GM18502 (cell line): ENCODE data around the gene RNPEPL1.
"Not testable (repeated sequence)": the region's sequence is repeated elsewhere in the genome, so short reads cannot be mapped to it uniquely, and the experiment has no call there.

Experiments used
- ATAC-seq: cut with Tn5 transposase; IDR thresholded peaks from one replicate; pipeline ENCODE4 v1.9.1; 2021; ENCODE audit warnings: mild to moderate bottlenecking; ENCODE audit not compliant: unreplicated experiment, poor library complexity

The RNPEPL1 gene, protein sequence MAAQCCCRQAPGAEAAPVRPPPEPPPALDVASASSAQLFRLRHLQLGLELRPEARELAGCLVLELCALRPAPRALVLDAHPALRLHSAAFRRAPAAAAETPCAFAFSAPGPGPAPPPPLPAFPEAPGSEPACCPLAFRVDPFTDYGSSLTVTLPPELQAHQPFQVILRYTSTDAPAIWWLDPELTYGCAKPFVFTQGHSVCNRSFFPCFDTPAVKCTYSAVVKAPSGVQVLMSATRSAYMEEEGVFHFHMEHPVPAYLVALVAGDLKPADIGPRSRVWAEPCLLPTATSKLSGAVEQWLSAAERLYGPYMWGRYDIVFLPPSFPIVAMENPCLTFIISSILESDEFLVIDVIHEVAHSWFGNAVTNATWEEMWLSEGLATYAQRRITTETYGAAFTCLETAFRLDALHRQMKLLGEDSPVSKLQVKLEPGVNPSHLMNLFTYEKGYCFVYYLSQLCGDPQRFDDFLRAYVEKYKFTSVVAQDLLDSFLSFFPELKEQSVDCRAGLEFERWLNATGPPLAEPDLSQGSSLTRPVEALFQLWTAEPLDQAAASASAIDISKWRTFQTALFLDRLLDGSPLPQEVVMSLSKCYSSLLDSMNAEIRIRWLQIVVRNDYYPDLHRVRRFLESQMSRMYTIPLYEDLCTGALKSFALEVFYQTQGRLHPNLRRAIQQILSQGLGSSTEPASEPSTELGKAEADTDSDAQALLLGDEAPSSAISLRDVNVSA

DNA sequence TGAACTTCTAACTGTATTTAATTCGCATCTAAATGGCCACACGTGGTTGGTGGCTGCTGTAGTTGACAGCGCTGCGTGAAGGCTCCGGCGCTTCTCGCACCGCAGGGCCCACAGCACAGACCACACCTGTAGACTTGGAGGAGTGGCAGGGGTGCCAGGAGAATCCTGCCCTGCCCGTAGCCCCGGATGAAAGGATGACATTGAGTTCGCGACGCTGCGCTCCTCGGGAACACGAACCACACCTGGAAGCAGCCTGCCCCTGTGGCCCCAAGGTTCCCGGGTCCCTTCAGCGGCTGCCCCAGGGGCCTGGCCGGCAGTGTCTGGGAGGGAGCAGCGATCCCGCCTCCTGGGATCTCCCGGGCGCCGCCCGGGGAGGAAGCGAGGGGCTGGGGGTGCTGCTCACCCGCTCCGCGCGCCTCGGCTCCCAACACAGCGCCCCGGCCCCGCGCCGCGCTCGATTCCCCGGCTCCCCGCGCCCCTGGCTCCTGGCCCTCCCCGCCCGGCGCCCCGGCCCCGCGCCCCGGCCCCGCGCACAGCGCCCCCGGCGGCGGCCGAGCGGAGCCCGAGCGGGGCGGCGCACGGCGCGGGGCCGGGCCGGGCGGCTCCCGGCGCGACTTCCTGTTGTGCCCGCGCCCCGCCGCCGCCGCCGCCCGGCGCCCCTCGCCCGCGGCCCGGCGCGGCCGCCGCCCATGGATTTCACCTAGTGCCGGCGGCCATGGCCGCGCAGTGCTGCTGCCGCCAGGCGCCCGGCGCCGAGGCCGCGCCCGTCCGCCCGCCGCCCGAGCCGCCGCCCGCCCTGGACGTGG lies at the start of gene RNPEPL1:
Gene RNPEPL1 (plus strand): TSS at position 613 of the 806 bp plus-strand sequence. CDS start 103 bp downstream, at position 716.
- no peak for ATAC-seq

DNA sequence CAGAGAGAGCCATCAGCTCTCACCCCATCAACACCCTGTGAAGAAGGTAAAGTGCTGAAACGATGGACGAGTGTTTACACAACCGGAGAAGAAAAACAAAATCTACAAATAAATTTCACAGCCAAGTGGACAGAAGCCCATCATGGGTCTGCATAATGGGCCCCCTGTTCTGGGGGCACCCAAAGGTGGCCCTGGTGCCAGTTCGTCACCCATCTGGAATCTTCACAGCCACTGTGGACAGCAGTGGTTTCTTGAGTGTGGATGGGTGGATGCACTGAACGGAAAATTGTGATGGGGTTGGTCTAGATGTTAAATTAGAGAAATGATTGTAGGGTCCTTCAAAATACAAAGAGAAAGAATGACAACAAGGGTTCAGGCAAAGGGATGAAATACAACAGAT lies 49.3 kb upstream of the RNPEPL1 start:
- no peak for ATAC-seq

DNA sequence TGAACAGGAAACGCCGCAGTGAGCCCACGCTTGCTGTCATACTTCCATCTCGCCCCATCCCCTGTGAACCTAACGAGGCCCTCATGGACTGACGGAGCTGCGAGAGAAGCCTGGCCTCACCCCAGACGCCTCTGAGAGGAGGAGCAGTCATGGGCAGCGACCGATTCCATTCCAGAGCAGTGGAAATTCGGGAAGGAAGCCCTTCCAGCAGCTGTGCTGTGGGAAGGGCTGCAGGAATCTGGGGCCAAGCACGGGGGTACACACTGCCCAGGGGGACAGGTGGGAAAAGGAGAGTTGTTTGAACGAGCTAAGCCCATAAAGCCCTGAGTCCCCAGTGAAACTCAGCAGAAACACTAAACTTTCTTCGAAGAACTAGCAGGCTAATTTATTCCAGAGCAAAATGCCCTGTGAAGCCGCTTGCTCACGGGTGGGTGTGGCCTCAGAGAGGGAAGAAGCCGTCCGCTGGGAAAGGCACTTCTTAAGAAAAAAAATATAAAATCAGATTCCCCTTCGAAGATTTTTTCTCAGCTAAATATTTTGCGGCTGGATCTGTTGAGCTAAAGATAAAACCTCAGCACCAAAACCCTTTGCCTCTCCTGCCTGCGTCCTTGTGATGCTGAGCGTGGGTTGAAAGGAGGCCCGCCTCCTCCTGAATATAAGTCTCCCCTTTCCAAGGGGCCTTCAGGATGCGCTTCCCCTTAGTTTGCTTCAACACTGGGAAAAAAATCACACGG lies 48.7 kb upstream of the RNPEPL1 start:
- no peak for ATAC-seq

DNA sequence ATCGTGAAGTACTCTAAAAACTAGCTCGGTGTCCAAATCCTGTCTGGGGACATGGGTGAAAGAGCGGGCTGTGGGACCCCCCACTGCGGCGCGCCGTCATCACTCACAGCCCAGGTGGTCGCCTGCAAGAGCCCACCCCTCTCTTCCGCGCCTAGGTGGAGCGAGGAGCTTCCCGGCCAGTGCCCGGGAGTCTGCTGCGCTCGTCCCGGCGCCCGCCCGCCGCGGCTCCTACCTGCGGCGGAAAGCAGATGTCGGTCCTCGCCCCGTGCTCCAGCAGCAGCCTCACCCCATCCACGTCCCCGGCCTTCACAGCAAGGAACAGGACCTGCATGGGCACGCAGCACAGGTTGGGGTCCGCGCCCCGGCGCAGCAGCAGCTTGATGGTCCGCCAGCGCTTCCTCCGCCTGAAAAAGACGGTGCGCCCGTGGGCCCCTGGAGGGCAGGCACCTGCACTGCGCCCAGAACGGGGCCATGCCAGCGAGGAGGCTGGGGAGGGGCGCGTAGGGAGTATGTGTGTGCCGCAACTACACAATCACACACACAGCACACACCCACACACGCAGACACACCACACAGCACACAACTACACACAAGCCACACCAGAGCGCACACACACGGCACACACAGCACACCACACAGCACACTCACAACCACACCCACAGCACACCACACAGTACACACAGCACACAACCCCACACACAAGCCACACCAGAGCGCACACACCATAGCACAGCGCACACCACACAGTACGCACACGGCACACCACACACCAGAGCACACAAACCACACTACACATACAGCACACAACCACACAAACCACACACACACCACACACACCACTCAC lies 47.9 kb upstream of the RNPEPL1 start:
- ATAC-seq: no peak

GRCh38 chr2:240520974-240521350 lies 47.3 kb upstream of the RNPEPL1 start:
- ATAC-seq: no peak

DNA sequence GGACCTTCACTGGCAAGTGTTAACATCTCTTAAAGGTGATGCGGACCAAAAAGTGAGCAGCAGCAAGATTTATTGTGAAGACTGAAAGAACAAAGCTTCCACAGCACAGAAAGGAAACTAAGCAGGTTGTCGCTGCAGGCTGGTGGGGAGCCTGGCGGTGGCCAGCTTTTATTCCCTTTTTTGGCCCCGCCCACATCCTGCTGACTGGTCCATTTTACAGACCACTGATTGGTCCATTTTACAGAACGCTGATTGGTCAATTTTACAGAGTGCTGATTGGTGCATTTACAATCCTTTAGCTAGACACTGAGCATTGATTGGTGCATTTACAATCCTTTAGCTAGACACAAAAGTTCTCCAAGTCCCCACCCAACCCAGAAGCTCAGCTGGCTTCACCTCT lies 46.4 kb upstream of the RNPEPL1 start:
- not testable (repeated sequence) for ATAC-seq

DNA sequence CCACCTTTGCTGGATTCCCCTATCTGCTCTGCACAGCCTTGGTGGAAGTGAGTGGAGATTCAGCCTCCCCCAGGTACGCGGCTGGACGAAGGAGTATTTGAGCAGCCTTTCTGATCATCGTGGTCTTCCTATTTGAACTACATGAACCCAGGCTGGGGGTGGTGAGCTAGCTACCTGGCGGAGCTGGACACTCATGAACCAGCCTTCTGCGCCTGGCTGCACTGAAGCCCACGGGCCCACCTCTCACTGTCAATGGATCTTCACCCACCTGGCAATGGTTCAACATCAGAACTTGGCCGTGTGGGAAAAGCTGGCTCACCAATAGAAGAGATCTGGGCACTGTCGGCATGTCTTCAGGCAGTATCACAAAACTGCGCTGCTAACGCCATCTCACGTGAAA lies 45.9 kb upstream of the RNPEPL1 start:
- no peak for ATAC-seq

GRCh38 chr2:240523451-240524281 lies 44.6 kb upstream of the RNPEPL1 start:
- no peak for ATAC-seq

DNA sequence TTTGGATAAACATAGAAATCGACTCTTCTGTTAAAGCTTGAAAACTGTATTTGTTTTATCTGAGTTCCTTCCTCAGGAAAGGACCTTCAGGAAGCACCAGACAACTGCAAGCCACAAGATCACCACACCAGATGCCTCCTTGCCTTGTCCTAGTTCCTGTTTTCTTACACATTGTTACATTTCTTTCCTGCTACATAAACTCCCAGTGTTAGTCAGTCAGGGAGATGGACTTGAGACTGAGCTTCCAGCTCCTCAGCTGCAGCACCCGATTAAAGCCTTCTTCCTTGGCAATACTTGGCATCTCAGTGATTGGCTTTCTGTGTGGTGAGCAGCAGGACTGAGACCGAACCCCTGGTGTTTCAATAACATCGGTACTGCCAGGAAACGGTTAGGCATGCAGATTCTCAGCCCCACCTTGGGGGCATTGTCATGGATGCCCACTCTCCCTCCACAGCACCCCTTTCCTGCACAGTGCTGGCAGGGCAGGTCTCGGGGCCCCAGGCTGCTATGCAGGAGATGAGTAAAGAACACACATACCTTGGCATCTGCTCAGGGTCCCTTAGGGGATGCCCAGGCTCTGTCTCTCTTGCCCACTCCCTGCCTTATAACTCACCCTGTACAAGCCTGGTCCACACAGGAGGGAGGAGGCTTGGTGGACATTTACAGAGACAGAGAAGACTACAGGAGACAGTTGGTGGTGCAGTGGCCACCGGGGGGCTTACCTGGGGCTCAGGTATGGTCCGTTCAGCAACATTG lies 43.1 kb upstream of the RNPEPL1 start:
- ATAC-seq: no peak

- no peak for ATAC-seq
Measured at GRCh38 chr2:240525802-240526201, 42.5 kb upstream of the RNPEPL1 start.

DNA sequence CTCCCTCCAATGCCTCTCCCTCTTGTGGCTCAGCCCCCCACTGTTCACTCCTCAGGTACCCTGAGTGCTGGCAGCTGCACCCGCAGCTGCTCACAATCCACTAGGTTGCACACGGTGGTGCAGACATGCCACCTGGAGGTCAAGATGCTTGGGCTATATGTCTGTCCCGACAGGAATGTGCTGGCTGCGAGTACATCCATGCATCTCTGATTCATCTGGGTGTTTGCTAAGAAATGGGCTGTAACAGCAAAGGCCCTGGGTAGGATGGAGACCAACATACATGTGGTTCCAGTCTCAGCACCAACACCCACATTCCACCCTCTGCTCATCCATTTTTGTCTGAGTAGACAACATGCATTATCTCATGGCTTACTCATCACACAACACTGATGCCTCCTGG lies 41.8 kb upstream of the RNPEPL1 start:
- ATAC-seq: no peak

- no peak for ATAC-seq
Measured at GRCh38 chr2:240527153-240527750, 41.0 kb upstream of the RNPEPL1 start.

GRCh38 chr2:240528406-240529040 lies 39.8 kb upstream of the RNPEPL1 start:
- no peak for ATAC-seq

- no peak for ATAC-seq
Measured at GRCh38 chr2:240529344-240529999, 38.8 kb upstream of the RNPEPL1 start.

GRCh38 chr2:240530181-240530580 lies 38.1 kb upstream of the RNPEPL1 start:
- no peak for ATAC-seq

GRCh38 chr2:240531038-240531437 lies 37.2 kb upstream of the RNPEPL1 start:
- no peak for ATAC-seq
